Measurements from ENCODE around the gene CLN5.

Gene CLN5

GRCh38 chr13:77013853-77014542 lies 22.1 kb downstream of the CLN5 start:
- no peaks in the 10 kb centered on the region for H3K27me3 ChIP-seq
- H3K9me3 ChIP-seq: no peaks in the 10 kb centered on the region
- H3K36me3 ChIP-seq: peaks cover 98% of the 10 kb centered on the region
- peak overlapping the region; percentile 69 for H3K27ac ChIP-seq
- peaks cover 3 to 4% of the 10 kb centered on the region in 2 experiments for H3K4me1 ChIP-seq (ENCODE audit: control insufficient read depth in 1 of 2, insufficient read depth in 1 of 2, low read depth in 1 of 2, low read length in 1 of 2)
- no peak overlapping the region for H3K4me3 ChIP-seq (ENCODE audit: low read depth in 1 of 2, low read length in 1 of 2)
- no peak for TF ChIP-seq CTCF (IDR thresholded peaks at IDR 0.05)

GRCh38 chr13:77014906-77015685 lies 23.2 kb downstream of the CLN5 start:
- TF ChIP-seq CTCF (IDR thresholded peaks at IDR 0.05): no peak
- Histone ChIP-seq H3K27me3 (no peaks in the 10 kb centered on the region), H3K9me3 (no peaks in the 10 kb centered on the region), H3K36me3 (peaks cover 92% of the 10 kb centered on the region), H3K4me3 (ENCODE audit: low read depth in 1 of 2, low read length in 1 of 2) (no peak overlapping the region), H3K4me1 (ENCODE audit: control insufficient read depth in 1 of 2, insufficient read depth in 1 of 2, low read depth in 1 of 2, low read length in 1 of 2) (peaks cover 3 to 8% of the 10 kb centered on the region in 2 experiments), H3K27ac (peak overlapping the region; percentile 18)

- Histone ChIP-seq H3K36me3 (peaks cover 86% of the 10 kb centered on the region), H3K27me3 (no peaks in the 10 kb centered on the region), H3K9me3 (no peaks in the 10 kb centered on the region), H3K27ac (no peak overlapping the region), H3K4me1 (ENCODE audit: control insufficient read depth in 1 of 2, insufficient read depth in 1 of 2, low read depth in 1 of 2, low read length in 1 of 2) (peaks cover 4 to 15% of the 10 kb centered on the region in 2 experiments), H3K4me3 (ENCODE audit: low read depth in 1 of 2, low read length in 1 of 2) (no peak overlapping the region)
- no peak for TF ChIP-seq CTCF (IDR thresholded peaks at IDR 0.05)
Measured at GRCh38 chr13:77016251-77016812, 24.5 kb downstream of the CLN5 start.

- Histone ChIP-seq H3K9me3 (no peaks in the 10 kb centered on the region), H3K27ac (no peak overlapping the region), H3K4me1 (ENCODE audit: control insufficient read depth in 1 of 2, insufficient read depth in 1 of 2, low read depth in 1 of 2, low read length in 1 of 2) (peaks cover 11 to 22% of the 10 kb centered on the region in 2 experiments), H3K36me3 (peaks cover 82% of the 10 kb centered on the region), H3K27me3 (no peaks in the 10 kb centered on the region), H3K4me3 (ENCODE audit: low read depth in 1 of 2, low read length in 1 of 2) (no peak overlapping the region)
- TF ChIP-seq CTCF (IDR thresholded peaks at IDR 0.05): no peak
Measured at GRCh38 chr13:77016888-77017623, 25.2 kb downstream of the CLN5 start.

GRCh38 chr13:77019756-77020155 lies 27.9 kb downstream of the CLN5 start:
- H3K36me3 ChIP-seq: peaks cover 66% of the 10 kb centered on the region
- no peak for TF ChIP-seq CTCF (IDR thresholded peaks at IDR 0.05)
- peaks cover 30 to 49% of the 10 kb centered on the region in 2 experiments for H3K4me1 ChIP-seq (ENCODE audit: control insufficient read depth in 1 of 2, insufficient read depth in 1 of 2, low read depth in 1 of 2, low read length in 1 of 2)
- no peak overlapping the region for H3K27ac ChIP-seq
- no peak overlapping the region for H3K4me3 ChIP-seq (ENCODE audit: low read depth in 1 of 2, low read length in 1 of 2)
- H3K9me3 ChIP-seq: no peaks in the 10 kb centered on the region
- H3K27me3 ChIP-seq: no peaks in the 10 kb centered on the region
